ENCODE data around the gene NEK7. TPM values are rescaled to one million over a fixed set of nuclear protein-coding genes. Genes with fewer than 3 reads are reported as not detected.
A peak's percentile ranks its signal among the peaks of the same experiment; 100 is the strongest.

The NEK7 gene
- total RNA-seq, 2 experiments from 2014 or later = 14.9 to 25.6 TPM

- no peak for DNase-seq (ENCODE audit: low spot score)
- no peak overlapping the region for H3K27ac ChIP-seq (ENCODE audit: low read depth, low read length, poor library complexity, severe bottlenecking)
- H3K4me2 ChIP-seq (ENCODE audit: low read length) = no peak overlapping the region
- H3K9me3 ChIP-seq (ENCODE audit: low read length) = no peaks in the 10 kb centered on the region
- H3K79me2 ChIP-seq (ENCODE audit: insufficient read depth, low read depth, low read length) = peaks cover 16% of the 10 kb centered on the region; the same call in 1 of the 2 replicates
- no peak overlapping the region for H2AFZ ChIP-seq (ENCODE audit: low read length)
- ChIA-PET CTCF (ENCODE audit: unreplicated experiment) (interaction anchor here (1.2 kb wide), 1 partner anchor 12 kb away, joined by 3 read pairs; no protein-coding TSS in a partner anchor), POLR2A (interaction anchor here (0.6 to 1.3 kb wide), 7 partner anchors 10 to 62 kb away, joined by 3 to 5 read pairs (median 4); no protein-coding TSS in a partner anchor)
- no peaks in the 10 kb centered on the region for H3K36me3 ChIP-seq (ENCODE audit: insufficient read depth, low read length)
- BruUV-seq (replicated peaks) = no TSS peak
- H3K4me1 ChIP-seq (ENCODE audit: insufficient read depth, low read length, poor library complexity, severe bottlenecking) = peaks cover 18% of the 10 kb centered on the region
- no peak for TF ChIP-seq CTCF (conservative IDR thresholded peaks at IDR 0.05; ENCODE audit: low read length)
- no peak for TF ChIP-seq EZH2phosphoT487 (IDR thresholded peaks at IDR 0.05; ENCODE audit: borderline replicate concordance, low read depth, low read length)
- intact Hi-C loops (cut with micrococcal nuclease; ENCODE audit: unreplicated experiment) = no loop called here
- H3K4me3 ChIP-seq (ENCODE audit: low read depth, low read length, poor library complexity, severe bottlenecking) = no peak overlapping the region
- H3K9me2 ChIP-seq (ENCODE audit: insufficient read depth, low read length) = no peaks in the 10 kb centered on the region
- no peaks in the 10 kb centered on the region for H4K20me1 ChIP-seq (ENCODE audit: insufficient read depth, low read length)
These were observed 39.8 kb downstream of the NEK7 start for GRCh38 chr1:198196630-198197029.

- DNase-seq (ENCODE audit: low spot score) = no peak
- Histone ChIP-seq H3K4me2 (ENCODE audit: low read length) (no peak overlapping the region), H2AFZ (ENCODE audit: low read length) (no peak overlapping the region), H3K79me2 (ENCODE audit: insufficient read depth, low read depth, low read length) (peaks cover 15% of the 10 kb centered on the region; the same call in 1 of the 2 replicates), H3K9me2 (ENCODE audit: insufficient read depth, low read length) (no peaks in the 10 kb centered on the region), H3K4me1 (ENCODE audit: insufficient read depth, low read length, poor library complexity, severe bottlenecking) (peaks cover 18% of the 10 kb centered on the region), H3K27ac (ENCODE audit: low read depth, low read length, poor library complexity, severe bottlenecking) (no peak overlapping the region), H3K36me3 (ENCODE audit: insufficient read depth, low read length) (no peaks in the 10 kb centered on the region), H4K20me1 (ENCODE audit: insufficient read depth, low read length) (no peaks in the 10 kb centered on the region), H3K4me3 (ENCODE audit: low read depth, low read length, poor library complexity, severe bottlenecking) (no peak overlapping the region), H3K9me3 (ENCODE audit: low read length) (no peaks in the 10 kb centered on the region)
- TF ChIP-seq EZH2phosphoT487 (IDR thresholded peaks at IDR 0.05; ENCODE audit: borderline replicate concordance, low read depth, low read length) (no peak), CTCF (conservative IDR thresholded peaks at IDR 0.05; ENCODE audit: low read length) (no peak)
- intact Hi-C loops (cut with micrococcal nuclease; ENCODE audit: unreplicated experiment) = no loop called here
- ChIA-PET POLR2A (interaction anchor here (1.0 to 1.3 kb wide), 4 partner anchors 11 to 22 kb away, joined by 3 to 5 read pairs (median 4); no protein-coding TSS in a partner anchor), CTCF (ENCODE audit: unreplicated experiment) (interaction anchor here (1.2 kb wide), 1 partner anchor 11 kb away, joined by 3 read pairs; no protein-coding TSS in a partner anchor)
- BruUV-seq (replicated peaks) = no TSS peak
These were observed 40.5 kb downstream of the NEK7 start for GRCh38 chr1:198197285-198197684.

GRCh38 chr1:198199105-198199504, 42.3 kb downstream of the NEK7 start:
- BruUV-seq (replicated peaks) = no TSS peak

More at GRCh38 chr1:198199105-198199504, 42.3 kb downstream of the NEK7 start:
- POLR2A ChIA-PET = interaction anchor here (0.6 to 1.0 kb wide), 4 partner anchors 9 to 76 kb away, joined by 3 to 6 read pairs (median 3); no protein-coding TSS in a partner anchor
- Histone ChIP-seq H3K4me2 (ENCODE audit: low read length) (peak overlapping the region; percentile 41), H2AFZ (ENCODE audit: low read length) (no peak overlapping the region), H3K9me3 (ENCODE audit: low read length) (no peaks in the 10 kb centered on the region), H3K27ac (ENCODE audit: low read depth, low read length, poor library complexity, severe bottlenecking) (no peak overlapping the region), H3K36me3 (ENCODE audit: insufficient read depth, low read length) (no peaks in the 10 kb centered on the region), H3K9me2 (ENCODE audit: insufficient read depth, low read length) (no peaks in the 10 kb centered on the region), H3K4me1 (ENCODE audit: insufficient read depth, low read length, poor library complexity, severe bottlenecking) (peaks cover 18% of the 10 kb centered on the region), H4K20me1 (ENCODE audit: insufficient read depth, low read length) (no peaks in the 10 kb centered on the region), H3K79me2 (ENCODE audit: insufficient read depth, low read depth, low read length) (peaks cover 15% of the 10 kb centered on the region; the same call in 1 of the 2 replicates), H3K4me3 (ENCODE audit: low read depth, low read length, poor library complexity, severe bottlenecking) (no peak overlapping the region)
- intact Hi-C loops (cut with micrococcal nuclease; ENCODE audit: unreplicated experiment) = no loop called here
- CTCF ChIA-PET (ENCODE audit: unreplicated experiment) = no interaction called here
- DNase-seq (ENCODE audit: low spot score) = peak; percentile 84
- TF ChIP-seq CTCF (conservative IDR thresholded peaks at IDR 0.05; ENCODE audit: low read length) (no peak), EZH2phosphoT487 (IDR thresholded peaks at IDR 0.05; ENCODE audit: borderline replicate concordance, low read depth, low read length) (no peak)

All from OCI-LY7 (cell line).